ENCODE data around the gene IDI1. TPM values are rescaled to one million over a fixed set of nuclear protein-coding genes. Genes with fewer than 3 reads are reported as not detected.

The IDI1 gene
- total RNA-seq, 3 donors from 2014 or later = 26.2 to 48.4 (median 45.1) TPM

GRCh38 chr10:1094112-1095057 lies 45.5 kb upstream of the IDI1 start:
- intact Hi-C loops (cut with DNase I; ENCODE audit: low total_unique reads) = no loop called here
- DNase-seq (ENCODE audit: low spot score in 2 of 2) = peak in 1 of 2 donors; percentile 12
- Histone ChIP-seq H3K27me3 (no peaks in the 10 kb centered on the region), H3K27ac (no peak overlapping the region), H3K36me3 (no peaks in the 10 kb centered on the region), H3K4me1 (no peaks in the 10 kb centered on the region), H3K9me3 (no peaks in the 10 kb centered on the region), H3K4me3 (no peak overlapping the region)
- TF ChIP-seq POLR2A (IDR thresholded peaks at IDR 0.05) (no peak), POLR2AphosphoS5 (IDR thresholded peaks at IDR 0.05) (no peak), CTCF (IDR thresholded peaks at IDR 0.05) (no peak)

- H3K27ac ChIP-seq = no peak overlapping the region
- no peaks in the 10 kb centered on the region for H3K9me3 ChIP-seq
- peak in 1 of 2 donors; percentile 10 for DNase-seq (ENCODE audit: low spot score in 2 of 2)
- no peaks in the 10 kb centered on the region for H3K36me3 ChIP-seq
- intact Hi-C loops (cut with DNase I; ENCODE audit: low total_unique reads) = no loop called here
- no peaks in the 10 kb centered on the region for H3K27me3 ChIP-seq
- TF ChIP-seq POLR2AphosphoS5 (IDR thresholded peaks at IDR 0.05) = no peak
- H3K4me3 ChIP-seq = no peak overlapping the region
- no peaks in the 10 kb centered on the region for H3K4me1 ChIP-seq
These were observed 44.8 kb upstream of the IDI1 start for GRCh38 chr10:1093696-1094095.

GRCh38 chr10:1090696-1091095 lies 41.8 kb upstream of the IDI1 start:
- H3K36me3 ChIP-seq = no peaks in the 10 kb centered on the region
- intact Hi-C loops (cut with DNase I; ENCODE audit: low total_unique reads) = no loop called here
- no peaks in the 10 kb centered on the region for H3K4me1 ChIP-seq
- H3K27ac ChIP-seq = no peak overlapping the region
- TF ChIP-seq CTCF (IDR thresholded peaks at IDR 0.05) = no peak
- TF ChIP-seq POLR2A (IDR thresholded peaks at IDR 0.05) = no peak
- no peak for TF ChIP-seq POLR2AphosphoS5 (IDR thresholded peaks at IDR 0.05)
- no peaks in the 10 kb centered on the region for H3K27me3 ChIP-seq
- no peaks in the 10 kb centered on the region for H3K9me3 ChIP-seq
- no peak for DNase-seq (ENCODE audit: low spot score in 2 of 2)
- H3K4me3 ChIP-seq = no peak overlapping the region

- no peak for DNase-seq (ENCODE audit: low spot score in 2 of 2)
- Histone ChIP-seq H3K27ac (no peak overlapping the region), H3K9me3 (no peaks in the 10 kb centered on the region), H3K4me1 (no peaks in the 10 kb centered on the region), H3K36me3 (no peaks in the 10 kb centered on the region), H3K4me3 (no peak overlapping the region), H3K27me3 (no peaks in the 10 kb centered on the region)
- TF ChIP-seq POLR2A (IDR thresholded peaks at IDR 0.05) = no peak
- no peak for TF ChIP-seq CTCF (IDR thresholded peaks at IDR 0.05)
- no peak for TF ChIP-seq POLR2AphosphoS5 (IDR thresholded peaks at IDR 0.05)
- intact Hi-C loops (cut with DNase I; ENCODE audit: low total_unique reads) = no loop called here
These were observed 40.2 kb upstream of the IDI1 start for GRCh38 chr10:1089017-1089689.

- Histone ChIP-seq H3K4me1 (no peaks in the 10 kb centered on the region), H3K4me3 (no peak overlapping the region), H3K27me3 (no peaks in the 10 kb centered on the region), H3K27ac (no peak overlapping the region), H3K9me3 (no peaks in the 10 kb centered on the region), H3K36me3 (no peaks in the 10 kb centered on the region)
- TF ChIP-seq POLR2AphosphoS5 (IDR thresholded peaks at IDR 0.05) (no peak), CTCF (IDR thresholded peaks at IDR 0.05) (no peak), POLR2A (IDR thresholded peaks at IDR 0.05) (no peak)
- no peak for DNase-seq (ENCODE audit: low spot score in 2 of 2)
- intact Hi-C loops (cut with DNase I; ENCODE audit: low total_unique reads) = no loop called here
These were observed 37.9 kb upstream of the IDI1 start for GRCh38 chr10:1086787-1087186.
